Thoracic aorta (tissue), 2 donors: ENCODE measurements around the gene TEKT5. TPM values are rescaled to one million over a fixed set of nuclear protein-coding genes. Genes with fewer than 3 reads are reported as not detected.

Source experiments
- ATAC-seq: fragments of 150-250 bp; one replicate; pipeline ENCODE4 v1.8.0; 2017; ENCODE audit warnings: low read depth; ENCODE audit not compliant: insufficient number of reproducible peaks, low FRiP score
- DNase-seq: peaks from one replicate; pipeline ENCODE4 v3.0.0-alpha.2; 2020; ENCODE audit warnings: low spot score
- H3K27ac ChIP-seq, 2 donors: fragments of 200-600 bp; sonication (generic); 1 replicate in 1 of 2; 2 replicates in 1 of 2; pipeline ENCODE4 v1.5.1; 2016; ENCODE audit warnings: mild to moderate bottlenecking in 2 of 2, moderate library complexity in 2 of 2
- H3K27me3 ChIP-seq: fragments of 200-600 bp; sonication (generic); replicated peaks from 2 replicates; pipeline ENCODE4 v1.6.0; 2016; ENCODE audit warnings: mild to moderate bottlenecking; ENCODE audit not compliant: insufficient read depth
- H3K36me3 ChIP-seq: fragments of 200-600 bp; sonication (generic); one replicate; pipeline ENCODE4 v1.5.1; 2016
- H3K4me1 ChIP-seq, 2 donors: fragments of 200-600 bp; sonication (generic); 1 replicate in 1 of 2; 2 replicates in 1 of 2; pipeline versions ENCODE4 v1.5.1 to v1.6.0; 2016; ENCODE audit warnings: low read depth in 2 of 2, mild to moderate bottlenecking in 1 of 2; ENCODE audit not compliant: control insufficient read depth in 1 of 2
- H3K4me3 ChIP-seq: fragments of 200-600 bp; sonication (generic); 2 replicates; pipeline ENCODE4 v1.5.1; 2016; ENCODE audit warnings: mild to moderate bottlenecking
- H3K9me3 ChIP-seq: fragments of 200-600 bp; sonication (generic); 2 replicates; pipeline ENCODE4 v1.5.1; 2016
- CTCF ChIP-seq: fragments of 200-600 bp; sonication (generic); IDR thresholded peaks from one replicate; pipeline ENCODE4 v1.5.1; 2019; ENCODE audit warnings: antibody characterized with exemption
- total RNA-seq, 2 donors: library from RNA; depleted of rRNA; stranded (reverse); fragments of >200 nt; gene quantifications; one replicate each; pipeline versions ENCODE4 v1.1.0 to v1.2.3, GENCODE V29; 2016

The TEKT5 gene
- total RNA-seq, 2 donors from 2014 or later, result not detected

DNA sequence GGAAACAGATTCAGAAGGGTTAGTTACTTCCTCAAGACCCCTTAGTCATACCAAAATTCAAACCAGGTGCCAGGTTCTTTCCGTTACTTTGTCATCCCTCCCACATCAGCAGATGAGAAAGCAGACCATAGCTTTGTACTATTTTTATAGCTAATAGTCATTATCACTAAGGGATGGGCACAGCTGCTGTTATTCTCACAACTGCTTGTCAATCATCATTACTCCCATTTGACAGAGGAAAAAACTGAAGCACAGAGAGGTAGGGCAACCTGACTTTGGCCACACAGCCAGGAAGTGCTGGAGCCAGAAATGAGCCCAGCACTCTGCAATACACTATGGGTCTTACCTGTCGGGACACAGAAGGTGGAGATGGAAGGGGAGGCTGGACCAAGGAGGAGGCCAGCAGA, 30.0 kb downstream of the TEKT5 start:
- Histone ChIP-seq H3K27ac (no peak overlapping the region), H3K4me1 (no peaks in the 10 kb centered on the region), H3K27me3 (no peaks in the 10 kb centered on the region), H3K9me3 (no peaks in the 10 kb centered on the region), H3K4me3 (no peak overlapping the region), H3K36me3 (no peaks in the 10 kb centered on the region)
- DNase-seq (no peak), ATAC-seq (no peak)
- no peak for TF ChIP-seq CTCF

GRCh38 chr16:10663744-10664143, 31.0 kb downstream of the TEKT5 start:
- no peak overlapping the region for H3K4me3 ChIP-seq
- H3K27me3 ChIP-seq, result no peaks in the 10 kb centered on the region
- H3K27ac ChIP-seq, result no peak overlapping the region
- no peak for DNase-seq
- no peaks in the 10 kb centered on the region for H3K4me1 ChIP-seq
- no peak for ATAC-seq
- TF ChIP-seq CTCF, result no peak
- no peaks in the 10 kb centered on the region for H3K36me3 ChIP-seq
- H3K9me3 ChIP-seq, result no peaks in the 10 kb centered on the region

GRCh38 chr16:10663146-10663545, 31.6 kb downstream of the TEKT5 start:
- H3K4me1 ChIP-seq, result no peaks in the 10 kb centered on the region
- H3K36me3 ChIP-seq, result no peaks in the 10 kb centered on the region
- DNase-seq (no peak), ATAC-seq (no peak)
- H3K27me3 ChIP-seq, result no peaks in the 10 kb centered on the region
- no peak for TF ChIP-seq CTCF
- H3K27ac ChIP-seq, result no peak overlapping the region
- no peaks in the 10 kb centered on the region for H3K9me3 ChIP-seq
- no peak overlapping the region for H3K4me3 ChIP-seq

DNA sequence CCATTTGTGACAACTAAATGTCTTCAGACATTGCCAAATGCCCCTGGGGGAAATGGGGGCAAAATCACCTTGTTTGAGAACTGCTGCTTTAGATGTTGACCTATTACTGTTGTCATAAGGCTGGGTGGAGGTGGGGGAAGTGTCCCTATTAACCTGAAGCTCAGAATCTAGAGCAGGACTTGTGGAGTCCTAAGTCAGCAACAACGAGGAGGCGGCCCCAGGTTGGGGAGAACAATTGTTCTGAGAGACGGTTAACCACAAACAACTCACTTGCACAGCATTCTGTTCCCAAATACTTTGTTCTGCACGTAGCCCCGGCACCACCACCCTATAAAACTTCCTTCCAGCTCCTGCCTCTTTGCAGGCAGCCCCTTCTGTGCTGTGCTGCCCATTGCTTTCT, 32.5 kb downstream of the TEKT5 start:
- no peak for ATAC-seq
- no peak overlapping the region for H3K4me3 ChIP-seq
- no peak for TF ChIP-seq CTCF
- no peak overlapping the region for H3K27ac ChIP-seq
- DNase-seq, result no peak
- no peaks in the 10 kb centered on the region for H3K9me3 ChIP-seq
- no peaks in the 10 kb centered on the region for H3K27me3 ChIP-seq
- H3K36me3 ChIP-seq, result no peaks in the 10 kb centered on the region
- H3K4me1 ChIP-seq, result no peaks in the 10 kb centered on the region

GRCh38 chr16:10661737-10662136, 33.0 kb downstream of the TEKT5 start:
- no peak for TF ChIP-seq CTCF
- Histone ChIP-seq H3K9me3 (no peaks in the 10 kb centered on the region), H3K4me3 (no peak overlapping the region), H3K27ac (no peak overlapping the region), H3K36me3 (no peaks in the 10 kb centered on the region), H3K4me1 (no peaks in the 10 kb centered on the region), H3K27me3 (no peaks in the 10 kb centered on the region)
- ATAC-seq (no peak), DNase-seq (no peak)
